ENCODE data around the gene CARS2.
"Not testable (repeated sequence)": the region's sequence is repeated elsewhere in the genome, so short reads cannot be mapped to it uniquely, and the experiment has no call there.

DNA sequence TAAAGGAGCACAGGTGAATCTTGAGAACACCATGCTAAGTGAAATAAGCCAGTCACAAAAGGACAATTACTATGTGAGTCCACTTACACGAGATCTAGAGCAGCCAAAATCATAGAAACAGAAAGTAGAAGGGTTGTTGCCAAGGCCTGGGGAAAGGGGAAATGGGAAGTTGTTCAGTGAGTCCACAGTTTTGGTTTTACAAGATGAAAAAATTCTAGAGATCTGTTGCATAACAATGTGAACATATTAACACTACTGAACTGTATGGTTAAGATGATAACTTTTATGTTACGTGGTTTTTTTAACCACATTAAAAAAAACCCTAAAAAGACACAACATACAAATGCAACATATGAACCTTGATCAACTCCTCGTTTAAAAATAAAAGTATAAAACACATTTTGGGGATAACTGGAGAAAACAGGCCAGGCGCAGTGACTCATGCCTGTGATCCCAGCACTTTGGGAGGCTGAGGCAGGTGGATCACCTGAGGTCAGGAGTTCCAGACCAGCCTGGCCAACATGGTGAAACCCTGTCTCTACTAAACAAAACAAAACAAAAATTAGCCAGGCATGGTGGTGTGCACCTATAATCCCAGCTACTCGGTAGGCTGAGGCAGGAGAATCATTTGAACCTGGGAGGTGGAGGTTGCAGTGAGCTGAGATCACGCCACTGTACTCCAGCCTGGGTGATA, 47.6 kb downstream of the CARS2 start:
- TF ChIP-seq CTCF (IDR thresholded peaks at IDR 0.05 in 4 of 5, conservative IDR thresholded peaks at IDR 0.05 in 1 of 5); POLR2A (IDR thresholded peaks at IDR 0.05): not testable (repeated sequence)
